Left forelimb (tissue), 1 donor: Measurements from ENCODE around the gene FNDC11.
A peak's percentile ranks its signal among the peaks of the same experiment; 100 is the strongest.

Experiments used
- DNase-seq: peaks from one replicate; pipeline ENCODE4 v3.0.0-alpha.2; 2018; ENCODE audit warnings: low spot score

FNDC11 gene

DNA sequence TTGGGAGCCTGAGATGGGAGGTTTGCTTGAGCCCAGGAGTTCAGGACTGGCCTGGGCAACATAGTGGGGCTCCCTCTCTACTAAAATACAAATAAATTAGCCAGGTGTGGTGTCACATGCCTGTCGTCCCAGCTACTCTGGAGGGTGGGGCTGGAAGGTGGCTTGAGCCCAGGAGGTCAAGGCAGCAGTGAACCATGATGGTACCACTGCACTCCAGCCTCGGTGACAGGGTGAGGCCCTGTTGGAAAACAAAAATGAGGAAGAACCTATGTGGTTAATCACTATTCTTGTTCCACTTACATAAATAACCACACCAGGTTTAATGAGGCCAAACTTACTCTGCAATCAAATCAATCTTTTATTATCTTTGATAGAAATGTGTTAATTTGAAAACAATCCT lies 28.0 kb upstream of the FNDC11 start:
- DNase-seq: no peak

DNA sequence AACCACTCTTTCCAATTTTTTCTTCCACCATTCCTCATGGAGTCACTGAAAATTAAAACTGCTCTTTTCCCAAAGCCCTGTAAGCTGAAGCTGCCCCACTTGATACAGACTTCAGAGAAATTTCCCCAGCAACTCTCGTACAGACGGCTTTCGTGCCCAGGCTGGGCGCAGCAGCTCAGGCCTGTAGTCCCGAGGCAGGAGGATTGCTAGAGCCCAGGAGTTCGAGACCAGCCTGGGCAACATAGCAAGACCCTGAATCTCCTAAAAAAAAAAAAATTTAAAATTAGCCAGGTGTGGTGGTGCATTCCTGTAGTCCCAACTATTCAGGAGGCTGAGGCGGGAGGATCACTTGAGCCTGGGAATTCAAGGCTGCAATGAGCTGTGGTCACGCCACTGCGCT lies 26.8 kb upstream of the FNDC11 start:
- no peak for DNase-seq

DNA sequence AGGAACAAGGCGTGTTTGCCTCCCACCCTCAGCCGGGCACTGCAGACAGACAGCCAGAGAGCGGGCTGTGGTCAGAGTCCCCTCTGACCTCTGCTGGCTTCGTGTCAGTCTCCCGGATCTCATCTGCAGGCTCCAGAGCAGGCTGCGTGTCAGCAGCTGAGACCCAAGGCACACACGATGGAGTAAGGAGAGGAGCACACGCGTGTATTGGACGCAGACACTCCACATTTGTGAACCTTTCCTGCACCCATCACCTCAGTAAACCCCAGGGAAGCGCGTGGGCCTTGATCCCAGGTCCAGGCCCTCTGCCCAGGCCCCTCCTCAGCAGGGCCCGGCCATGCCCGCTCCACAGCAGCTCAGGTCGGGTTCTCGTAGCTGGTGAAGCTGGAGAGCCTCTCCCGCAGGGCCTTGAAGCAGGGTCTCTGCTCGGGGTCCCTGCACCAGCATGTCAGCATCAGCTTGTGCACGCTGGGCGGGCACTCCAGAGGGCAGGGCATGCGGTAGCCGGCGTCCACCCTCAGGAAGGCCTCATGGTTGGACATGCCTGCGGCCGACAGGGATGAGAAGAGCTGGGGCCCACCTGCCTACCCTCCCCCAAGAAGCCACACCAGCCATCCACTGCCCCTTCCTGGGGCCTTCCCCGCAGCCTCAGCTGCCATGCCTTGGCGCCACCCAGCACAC lies 24.6 kb upstream of the FNDC11 start:
- DNase-seq: no peak

DNA sequence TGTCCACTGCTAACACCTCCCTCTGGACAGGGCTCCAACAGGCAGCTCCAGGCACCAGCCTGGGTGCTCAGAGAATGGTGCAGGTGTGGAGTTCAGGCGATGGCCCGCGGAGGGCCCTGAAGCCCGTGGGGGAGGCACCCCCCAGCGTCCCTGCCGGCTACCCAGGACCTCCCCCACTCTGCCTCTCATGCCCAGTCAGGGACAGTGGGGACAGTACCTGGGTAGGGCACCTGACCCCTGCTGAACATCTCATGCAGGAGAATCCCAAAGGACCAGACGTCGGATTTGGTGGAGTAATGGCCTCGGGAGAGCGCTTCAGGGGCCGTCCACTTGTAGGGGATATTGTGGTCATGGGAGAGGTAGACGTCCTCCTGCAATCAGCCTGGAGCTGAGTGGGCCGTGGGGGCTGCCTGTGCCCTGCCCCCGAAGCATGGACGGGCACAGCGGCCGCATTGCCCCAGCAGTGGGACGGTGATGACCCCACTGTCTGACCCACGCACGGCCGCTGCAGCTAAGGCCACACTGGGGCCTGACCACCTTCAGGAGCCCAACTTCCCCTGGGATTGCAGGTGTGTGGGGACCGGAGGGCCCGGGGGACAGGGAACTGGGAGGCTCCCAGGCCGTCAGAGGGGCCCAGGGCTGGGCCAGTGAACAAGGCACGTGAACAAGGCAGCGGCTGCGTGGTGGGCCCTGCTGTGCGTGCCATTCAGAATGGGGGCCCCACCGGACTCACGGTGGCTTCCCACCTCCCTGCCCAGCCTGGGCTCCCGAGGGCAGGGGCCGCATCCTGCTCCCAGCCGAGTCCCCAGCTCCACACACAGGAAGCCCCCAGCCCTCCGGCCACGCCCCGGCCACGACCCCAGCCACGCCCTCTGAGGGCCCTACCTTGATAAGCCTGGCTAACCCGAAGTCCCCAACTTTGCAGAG lies 23.8 kb upstream of the FNDC11 start:
- no peak for DNase-seq

DNA sequence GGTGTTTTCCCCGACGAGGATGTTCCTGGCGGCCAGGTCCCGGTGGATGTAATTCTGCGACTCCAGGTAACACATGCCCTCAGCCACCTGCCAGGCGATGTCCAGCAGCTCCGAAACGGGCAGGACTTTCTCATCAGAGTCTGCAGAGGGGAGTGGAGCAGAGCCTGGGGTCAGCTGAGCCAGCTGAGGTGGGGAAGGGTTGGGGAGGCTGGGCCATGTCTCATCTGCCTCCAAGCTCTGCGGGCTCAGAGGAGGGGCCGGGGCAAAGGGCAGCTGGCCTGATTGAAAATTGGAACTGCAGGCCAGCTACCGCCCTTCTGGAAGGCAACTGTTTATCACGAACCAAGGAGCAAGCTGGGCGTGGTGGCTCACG lies 23.2 kb upstream of the FNDC11 start:
- no peak for DNase-seq

DNA sequence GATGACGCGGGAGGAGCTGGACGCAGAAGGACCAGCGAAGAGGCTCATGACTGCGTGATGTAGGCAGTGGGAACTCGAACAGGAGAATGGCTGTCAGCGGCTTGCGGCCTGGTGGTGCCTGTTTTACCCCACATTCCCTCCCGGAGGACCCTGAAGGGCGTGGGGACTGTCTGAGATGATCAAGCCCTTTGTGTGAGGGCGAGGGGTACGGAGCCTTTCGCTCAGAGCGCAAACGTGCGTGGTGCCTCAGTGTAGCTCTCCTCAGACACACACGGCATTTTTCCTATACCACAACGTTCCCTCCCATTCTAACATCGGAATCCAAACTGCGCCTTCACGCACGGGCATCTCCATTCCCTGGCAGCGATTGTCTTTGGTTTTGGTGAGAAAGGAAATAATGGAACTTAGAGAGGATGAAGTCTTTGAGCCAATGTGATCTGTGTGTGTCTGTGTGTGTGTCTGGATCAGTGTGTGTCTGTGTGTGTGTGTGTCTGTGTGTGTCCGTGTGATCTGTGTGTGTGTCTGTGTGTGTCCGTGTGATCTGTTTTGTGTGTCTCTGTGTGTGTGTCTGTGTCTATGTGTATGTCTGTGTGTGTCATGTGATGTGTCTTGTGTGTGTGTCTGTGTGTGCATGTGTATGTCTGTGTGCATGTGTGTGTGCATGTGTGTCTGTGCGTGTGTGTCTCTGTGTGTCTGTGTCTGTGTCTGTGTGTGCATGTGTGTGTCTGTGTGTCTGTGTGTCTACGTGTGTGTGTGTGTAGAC lies 22.1 kb upstream of the FNDC11 start:
- DNase-seq: no peak

DNA sequence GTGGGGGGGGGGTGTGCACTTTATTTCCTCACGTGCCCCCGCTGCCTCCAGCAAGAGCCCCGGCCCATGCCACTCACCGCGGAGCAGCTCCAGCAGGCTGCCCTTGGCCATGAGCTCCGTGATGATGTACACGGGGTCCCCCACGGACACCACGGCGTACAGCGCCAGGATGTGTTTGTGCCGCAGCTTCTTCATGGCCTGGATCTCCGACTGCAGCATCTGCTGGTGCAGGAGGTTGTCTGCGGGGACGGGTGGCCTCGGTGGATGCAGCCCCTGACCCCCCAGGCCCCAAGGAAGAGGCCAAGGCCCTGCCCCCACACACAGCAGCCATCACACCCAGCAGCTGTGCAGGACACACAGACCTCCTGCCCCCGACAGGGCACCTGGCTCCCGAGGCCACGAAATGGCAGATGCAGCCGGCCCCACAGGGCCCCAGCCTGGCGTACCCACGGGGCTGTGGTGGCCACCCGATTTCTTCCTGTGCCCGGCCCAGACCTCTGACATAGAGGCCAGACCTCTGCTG lies 21.4 kb upstream of the FNDC11 start:
- DNase-seq: no peak

DNA sequence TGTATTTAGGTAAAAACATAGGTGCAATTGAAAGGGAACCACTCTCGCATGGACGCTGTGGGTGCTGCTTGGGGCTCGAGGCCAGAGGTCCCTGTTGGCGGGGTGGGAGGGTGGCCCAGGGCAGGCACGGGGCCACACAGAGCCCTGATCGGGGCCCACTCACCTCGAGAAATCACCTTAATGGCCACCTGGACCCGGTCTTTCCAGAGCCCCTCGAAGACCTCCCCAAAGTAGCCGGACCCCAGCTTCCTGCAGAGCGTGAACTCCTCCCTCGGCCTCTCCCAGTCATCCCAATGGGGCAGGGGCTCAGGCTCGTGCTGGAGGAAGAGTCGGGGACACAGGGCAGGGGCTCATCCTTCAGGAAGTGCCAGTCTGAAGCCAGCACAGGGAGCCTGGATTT lies 20.6 kb upstream of the FNDC11 start:
- no peak for DNase-seq

DNA sequence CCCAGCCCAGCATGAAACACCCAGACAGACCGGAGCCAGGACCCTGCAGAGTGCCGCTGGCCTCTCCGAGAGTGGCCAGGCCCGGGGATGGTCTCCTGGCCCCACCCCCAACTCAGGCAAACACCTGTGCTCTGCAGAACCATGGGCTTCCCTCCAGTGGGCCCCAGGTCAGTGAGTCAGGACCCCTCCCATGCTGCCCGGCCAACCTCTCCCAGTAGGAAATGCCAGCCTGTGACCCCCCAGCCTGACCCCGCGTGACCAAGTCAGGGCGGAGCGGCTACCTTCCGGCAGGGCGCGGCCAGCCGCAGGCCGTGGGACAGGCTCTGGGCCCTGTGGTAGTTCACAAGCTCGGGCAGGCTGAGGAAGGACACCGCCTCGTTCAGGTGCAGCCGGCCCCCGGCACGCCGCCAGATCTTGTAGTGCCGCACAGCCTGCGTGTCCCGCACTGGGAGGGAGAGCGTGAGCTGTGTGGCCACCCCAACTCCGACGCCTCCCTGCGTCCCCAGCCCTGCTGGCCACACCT lies 20.0 kb upstream of the FNDC11 start:
- no peak for DNase-seq

DNA sequence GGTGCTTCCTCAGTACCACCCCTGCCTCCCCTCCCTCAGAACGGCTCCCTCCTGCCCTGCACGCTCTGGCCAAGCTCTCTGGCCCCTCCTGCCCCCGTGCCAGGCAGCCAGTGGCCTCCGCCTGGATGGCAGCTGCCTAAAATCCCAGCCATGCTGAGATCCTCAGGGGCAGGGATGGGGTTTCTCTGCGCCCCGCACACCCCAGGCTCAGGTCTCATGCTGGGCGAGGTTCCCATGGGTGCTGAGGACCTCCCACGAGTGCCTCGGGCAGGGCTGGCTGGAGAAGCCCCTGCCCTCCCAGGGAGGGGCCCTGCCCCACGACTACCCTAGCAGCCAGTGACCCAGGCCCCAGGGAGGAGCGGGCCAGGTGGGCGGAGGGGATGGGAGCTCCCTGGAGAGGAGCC lies 19.5 kb upstream of the FNDC11 start:
- DNase-seq: no peak

DNA sequence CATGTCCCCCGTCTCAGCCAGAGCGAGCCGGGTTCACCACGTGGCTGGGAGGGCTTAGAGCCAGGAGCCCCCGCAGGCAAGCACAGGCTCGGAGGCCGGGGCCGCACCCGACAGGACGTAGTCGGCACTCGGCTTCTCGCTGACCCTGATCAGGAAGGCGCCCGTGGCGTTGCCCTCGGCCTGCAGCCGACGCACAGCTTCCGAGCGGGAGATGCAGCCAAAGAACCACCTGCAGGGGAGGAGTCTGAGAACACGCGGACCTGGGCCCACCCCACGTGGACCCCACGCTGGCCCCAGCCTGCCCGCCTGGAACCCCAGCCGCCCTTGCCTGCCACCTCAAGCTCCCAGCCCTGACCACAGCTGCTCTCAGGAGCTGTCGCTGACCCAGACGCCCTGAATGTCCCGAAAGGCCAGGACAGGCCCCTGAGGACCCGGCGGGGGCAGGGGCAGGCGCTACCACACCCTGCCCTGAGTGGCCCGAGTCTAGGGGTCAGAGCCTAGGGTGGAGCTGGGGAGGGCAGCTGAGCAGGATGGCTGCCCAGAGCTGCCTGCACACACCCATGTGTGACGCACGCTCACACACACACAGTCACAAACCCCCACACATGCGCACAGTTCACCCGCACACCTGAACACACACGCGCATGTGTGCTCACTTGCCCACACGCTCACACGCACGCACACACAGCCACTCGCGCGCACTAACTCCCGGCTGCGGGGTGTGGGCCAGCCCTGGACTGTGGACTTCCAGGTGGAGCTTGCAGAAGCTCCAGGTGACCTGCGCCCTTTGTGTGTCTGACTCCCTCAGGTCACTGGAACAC lies 18.9 kb upstream of the FNDC11 start:
- no peak for DNase-seq

DNA sequence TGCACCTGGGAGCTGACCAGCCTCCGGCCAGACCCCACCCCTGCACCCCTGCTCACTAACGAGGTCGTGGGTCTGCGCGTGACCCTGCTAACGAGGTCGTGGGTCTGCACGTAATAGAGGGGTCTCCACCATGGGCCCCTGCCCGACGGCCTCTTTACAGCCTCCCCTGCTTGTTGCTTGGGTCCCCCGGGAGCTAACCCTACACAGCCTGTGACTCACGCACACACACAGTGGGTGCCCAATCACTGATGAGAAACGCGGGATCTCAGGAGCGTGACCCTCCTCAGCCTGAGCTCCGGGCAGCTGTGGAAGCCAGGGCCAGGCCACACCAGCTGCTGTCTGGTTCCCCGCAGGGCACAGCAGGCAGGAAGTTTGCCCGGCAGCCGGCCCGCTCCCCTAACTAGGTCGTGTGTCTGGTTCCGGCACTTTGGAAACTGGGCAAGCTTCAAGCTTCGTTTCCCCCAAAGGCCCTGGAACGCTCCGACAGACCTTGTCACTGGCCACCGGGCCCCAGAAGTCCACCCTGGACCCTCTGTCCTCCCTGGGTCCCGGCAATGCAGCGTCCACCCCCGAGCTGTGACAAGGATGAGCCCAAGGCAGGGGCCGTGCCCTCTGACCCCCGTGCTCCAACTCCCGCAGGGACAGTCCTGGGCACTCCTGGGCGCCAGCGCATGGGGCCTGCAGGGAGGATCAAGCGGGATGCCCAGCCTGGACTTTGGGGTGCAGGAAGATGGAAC lies 17.6 kb upstream of the FNDC11 start:
- DNase-seq: no peak

DNA sequence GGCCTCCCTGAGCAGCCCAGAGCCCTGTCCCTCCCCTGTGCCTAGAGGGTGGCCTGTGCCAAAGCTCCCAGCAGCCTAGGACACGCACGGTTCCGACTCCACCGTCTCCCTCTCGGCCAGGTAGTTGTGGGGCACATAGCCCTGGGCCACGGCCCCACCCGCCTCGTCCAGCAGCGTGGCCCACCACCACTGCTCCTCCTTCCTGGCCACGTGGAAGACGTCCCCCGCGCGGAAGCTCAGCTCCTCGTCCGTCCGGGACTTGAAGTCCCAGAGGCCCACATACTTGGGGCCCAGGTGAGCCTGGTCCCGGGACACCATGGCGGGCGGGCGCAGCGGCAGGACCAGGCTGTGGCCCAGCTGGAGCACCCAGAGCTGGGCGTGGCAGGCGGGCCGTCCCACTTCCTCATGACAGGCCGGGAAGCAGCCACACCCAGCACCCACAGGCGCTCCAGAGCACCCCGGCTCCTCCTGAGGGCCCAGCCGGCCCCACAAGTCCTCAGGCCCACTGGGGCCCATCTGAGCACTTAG lies 16.9 kb upstream of the FNDC11 start, which contains the start of gene PTK6:
PTK6 (minus strand) TSS at position 380 of the 528 bp plus-strand sequence; CDS start at position 318, 62 bp downstream.
- no peak for DNase-seq

DNA sequence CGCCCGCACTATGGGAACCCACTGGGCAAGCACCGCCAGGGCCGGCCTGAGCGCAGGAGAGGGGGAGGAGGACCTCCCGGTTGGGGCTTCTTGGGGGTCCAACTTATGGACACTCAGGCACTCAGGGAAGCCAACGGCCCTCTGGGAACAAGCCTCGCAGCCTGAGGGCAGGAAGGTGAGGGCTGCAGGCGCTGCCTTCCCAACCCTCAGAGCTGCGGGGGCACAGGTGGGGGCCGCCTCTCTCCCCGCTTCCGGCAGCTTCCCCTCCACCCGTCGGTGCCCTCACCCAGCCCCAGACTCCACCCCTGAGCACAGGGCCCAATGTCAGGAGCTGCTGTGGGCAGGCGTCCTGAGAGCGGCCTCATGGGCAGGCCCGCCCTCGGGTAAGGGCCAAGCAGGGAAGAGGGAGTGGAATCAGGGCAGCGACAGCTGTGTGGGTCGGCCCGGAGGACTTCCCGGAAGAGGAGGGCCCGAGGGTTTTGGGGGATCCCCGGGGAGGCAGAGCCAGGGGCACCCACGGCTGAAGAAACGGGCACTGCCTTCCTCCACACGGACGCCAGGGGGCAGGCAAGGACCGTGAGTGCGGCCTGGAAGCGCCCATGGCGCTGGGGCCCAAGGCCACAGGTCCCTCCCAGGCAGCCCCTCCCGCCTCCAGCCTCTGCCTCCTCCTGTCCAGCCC lies 16.3 kb upstream of the FNDC11 start:
- DNase-seq: peak; percentile 85

DNA sequence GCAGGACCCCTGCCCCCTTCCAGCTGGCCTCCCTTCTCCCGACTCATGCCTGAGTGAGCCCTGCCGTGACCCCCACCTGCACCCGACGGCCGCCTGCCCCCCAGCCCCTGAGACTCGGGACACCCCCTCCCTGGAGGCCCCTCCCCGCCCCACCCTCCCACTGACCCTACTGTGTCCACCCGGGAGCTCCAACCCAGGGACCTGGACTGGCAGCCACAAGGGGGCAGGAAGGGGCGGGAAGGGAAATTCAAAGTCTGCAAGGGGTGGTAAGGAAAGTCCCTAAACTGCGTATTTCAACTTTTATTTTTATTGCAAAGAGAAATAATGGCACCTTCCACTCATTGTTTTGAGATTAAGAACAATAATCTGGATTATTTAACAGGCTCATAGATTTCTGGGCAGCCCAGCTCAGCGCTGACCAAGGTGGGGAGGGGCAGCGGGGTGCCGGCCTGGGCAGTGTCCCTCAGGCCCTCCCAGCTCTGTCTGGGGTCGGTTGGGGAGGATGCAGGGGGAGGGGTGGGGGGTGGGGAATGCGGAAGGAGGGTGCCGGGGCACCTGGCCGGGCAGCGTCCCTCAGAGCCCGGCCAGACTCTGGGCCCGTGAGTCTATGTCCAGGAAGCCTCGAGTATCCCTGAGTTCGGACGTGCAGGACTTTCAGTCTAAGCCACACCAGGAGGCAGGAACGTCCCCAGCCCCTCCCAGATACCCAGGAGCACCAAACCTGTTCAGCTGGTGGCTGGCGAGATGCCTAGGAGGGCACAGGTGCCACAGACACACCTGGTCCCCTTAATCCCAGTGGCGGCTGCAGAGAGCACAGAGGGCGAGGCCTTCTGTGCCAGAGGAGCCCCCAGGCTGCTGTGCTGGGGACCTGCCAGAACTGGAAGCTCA lies 15.5 kb upstream of the FNDC11 start:
- DNase-seq: no peak

DNA sequence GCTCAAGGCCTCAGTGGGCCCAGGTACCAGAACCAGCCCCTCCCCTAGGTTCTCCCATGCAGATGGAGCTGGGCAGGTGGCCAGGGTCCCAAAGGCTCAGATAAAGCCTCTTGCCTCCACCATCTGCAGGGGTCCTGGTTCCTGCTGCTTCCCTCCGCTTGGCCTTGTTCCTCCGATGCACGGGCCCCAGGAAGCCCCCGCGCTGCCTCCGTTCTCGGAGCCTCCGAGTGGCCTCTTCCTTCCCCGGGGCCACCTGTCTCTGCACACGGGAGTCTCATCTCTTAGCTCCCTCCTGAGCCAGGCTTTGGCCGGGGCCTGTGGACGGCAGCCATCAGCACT lies 14.9 kb upstream of the FNDC11 start:
- no peak for DNase-seq

DNA sequence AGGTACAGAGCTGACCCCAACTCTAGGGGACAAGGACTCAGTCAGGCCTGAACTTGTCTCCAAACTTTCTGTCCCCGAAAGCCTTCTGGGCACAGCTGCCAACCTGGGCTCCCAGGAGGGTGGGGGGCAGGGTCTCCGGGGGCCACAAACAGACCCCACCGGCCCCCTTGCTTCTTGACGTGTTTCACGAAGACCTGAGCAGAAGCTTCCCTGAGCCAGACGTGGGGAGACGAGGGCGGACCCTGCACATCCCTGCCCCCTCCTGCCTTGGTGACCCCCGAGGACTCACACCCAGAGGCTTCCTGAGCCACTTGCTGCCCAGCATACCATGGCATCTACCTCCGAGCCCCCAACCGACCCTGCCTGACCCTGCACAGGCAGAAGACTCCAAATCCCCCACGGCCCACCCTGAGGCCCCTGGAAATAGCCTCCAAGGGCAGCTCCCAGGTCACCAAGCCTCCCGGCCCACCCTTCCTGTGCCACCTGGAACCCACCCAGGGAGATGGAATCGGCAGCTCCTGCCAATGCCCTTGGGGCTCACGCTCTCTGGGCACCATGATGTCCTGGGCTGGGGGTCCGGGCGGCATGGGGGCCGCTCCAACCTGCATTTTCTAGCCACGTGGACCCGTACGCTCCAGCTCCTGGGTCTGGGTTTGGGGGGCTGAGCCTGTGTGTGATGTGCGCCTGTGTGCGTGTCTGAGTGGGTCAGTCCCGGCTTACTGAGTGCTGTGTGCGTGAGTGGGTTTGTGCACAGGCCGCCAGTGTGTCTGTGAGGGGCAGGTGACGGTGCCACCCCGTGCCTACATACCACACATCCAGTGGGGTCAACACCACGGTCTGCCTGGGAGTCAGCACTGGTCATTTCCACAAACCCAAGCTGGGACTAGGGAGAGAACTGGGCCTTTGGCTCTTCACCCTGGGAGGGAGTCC lies 14.3 kb upstream of the FNDC11 start:
- no peak for DNase-seq
